HG03095 (cell line): ENCODE measurements around the gene TDRD7.

Source experiments
- ATAC-seq: cut with Tn5 transposase; IDR thresholded peaks from one replicate; pipeline ENCODE4 v1.9.1; 2021; ENCODE audit warnings: moderate library complexity; ENCODE audit not compliant: unreplicated experiment

TDRD7 gene, protein sequence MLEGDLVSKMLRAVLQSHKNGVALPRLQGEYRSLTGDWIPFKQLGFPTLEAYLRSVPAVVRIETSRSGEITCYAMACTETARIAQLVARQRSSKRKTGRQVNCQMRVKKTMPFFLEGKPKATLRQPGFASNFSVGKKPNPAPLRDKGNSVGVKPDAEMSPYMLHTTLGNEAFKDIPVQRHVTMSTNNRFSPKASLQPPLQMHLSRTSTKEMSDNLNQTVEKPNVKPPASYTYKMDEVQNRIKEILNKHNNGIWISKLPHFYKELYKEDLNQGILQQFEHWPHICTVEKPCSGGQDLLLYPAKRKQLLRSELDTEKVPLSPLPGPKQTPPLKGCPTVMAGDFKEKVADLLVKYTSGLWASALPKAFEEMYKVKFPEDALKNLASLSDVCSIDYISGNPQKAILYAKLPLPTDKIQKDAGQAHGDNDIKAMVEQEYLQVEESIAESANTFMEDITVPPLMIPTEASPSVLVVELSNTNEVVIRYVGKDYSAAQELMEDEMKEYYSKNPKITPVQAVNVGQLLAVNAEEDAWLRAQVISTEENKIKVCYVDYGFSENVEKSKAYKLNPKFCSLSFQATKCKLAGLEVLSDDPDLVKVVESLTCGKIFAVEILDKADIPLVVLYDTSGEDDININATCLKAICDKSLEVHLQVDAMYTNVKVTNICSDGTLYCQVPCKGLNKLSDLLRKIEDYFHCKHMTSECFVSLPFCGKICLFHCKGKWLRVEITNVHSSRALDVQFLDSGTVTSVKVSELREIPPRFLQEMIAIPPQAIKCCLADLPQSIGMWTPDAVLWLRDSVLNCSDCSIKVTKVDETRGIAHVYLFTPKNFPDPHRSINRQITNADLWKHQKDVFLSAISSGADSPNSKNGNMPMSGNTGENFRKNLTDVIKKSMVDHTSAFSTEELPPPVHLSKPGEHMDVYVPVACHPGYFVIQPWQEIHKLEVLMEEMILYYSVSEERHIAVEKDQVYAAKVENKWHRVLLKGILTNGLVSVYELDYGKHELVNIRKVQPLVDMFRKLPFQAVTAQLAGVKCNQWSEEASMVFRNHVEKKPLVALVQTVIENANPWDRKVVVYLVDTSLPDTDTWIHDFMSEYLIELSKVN

DNA sequence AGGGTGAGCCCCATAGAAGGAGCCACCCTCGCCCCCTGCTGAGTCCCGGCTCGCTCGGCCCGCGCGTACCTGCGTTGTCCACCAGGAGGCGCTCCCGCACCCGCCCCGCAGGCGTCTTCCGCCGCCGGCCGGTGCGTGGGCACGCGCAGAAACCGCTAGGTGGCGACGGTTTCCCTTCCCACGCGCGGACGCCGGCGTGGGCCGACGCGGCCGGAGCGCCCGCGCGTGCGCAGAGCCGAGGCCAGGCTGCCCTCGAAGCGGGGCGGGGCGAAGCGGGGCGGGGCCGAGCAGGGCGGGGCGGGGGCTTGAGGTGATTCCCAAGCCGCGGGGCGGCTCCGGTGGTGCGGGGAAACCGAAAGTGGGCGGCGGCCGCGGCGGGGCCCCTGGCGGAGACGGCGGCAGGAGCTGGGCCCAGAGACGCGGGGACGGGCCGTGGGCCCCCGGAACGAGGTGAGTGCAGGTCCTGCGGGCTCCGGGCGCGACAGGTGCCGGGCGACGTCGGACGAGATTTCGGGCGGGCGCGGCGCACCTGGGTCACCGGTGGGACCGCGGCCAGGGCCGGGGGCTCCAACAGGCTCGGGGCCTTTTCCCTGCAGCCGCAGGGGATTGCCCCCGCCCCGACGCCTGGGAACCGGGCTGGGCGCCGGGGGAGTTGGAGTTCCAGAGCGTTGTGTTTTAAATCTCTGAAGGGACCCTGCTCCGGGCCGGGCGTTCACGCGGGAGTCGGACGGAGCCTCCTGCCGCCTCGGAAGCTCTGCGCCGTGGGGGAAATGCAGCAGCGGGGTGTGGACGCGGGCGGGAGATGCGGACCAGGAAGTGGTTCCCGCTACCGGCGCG lies at the start of gene TDRD7:
Gene TDRD7 (plus strand): TSS at position 308 of the 837 bp plus-strand sequence. CDS start 16,370 bp downstream, outside the sequence.
- peak; percentile 64 for ATAC-seq

DNA sequence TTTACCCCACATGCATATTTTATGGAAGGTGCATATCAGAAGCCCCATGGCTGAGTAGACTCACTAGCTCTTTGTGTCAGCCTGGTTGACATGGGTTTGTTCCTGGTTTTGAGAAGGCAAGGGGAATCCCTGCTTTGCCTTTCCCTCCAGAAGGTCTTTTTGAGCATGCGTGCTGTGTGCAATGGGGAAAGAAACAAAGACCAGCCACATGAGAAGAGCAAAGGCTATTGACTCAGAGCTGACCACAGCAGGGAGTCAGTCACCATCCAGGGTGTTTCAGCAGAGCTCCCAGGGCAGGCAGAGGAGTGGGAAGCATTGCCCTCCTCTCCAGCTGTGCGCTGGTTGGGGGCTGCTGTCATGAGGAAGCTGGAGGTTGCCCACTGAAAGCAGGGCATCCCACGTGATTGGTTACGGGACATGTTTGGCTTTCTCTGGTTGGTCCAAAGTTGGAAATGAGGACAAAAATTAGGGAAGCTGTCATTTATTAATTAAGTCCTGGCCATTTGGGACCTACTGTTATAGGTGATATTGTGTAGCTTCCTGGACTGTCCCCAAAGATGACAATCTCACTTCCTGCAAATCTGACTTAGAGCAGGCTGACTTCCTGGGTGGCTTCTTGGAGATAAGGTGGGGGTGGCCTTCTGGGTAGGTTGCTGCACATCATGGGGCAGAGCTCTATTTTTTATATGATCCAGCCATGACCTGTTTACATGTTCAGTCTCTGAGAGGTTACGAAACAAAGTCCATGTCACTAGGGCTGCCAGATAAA lies 48.9 kb upstream of the TDRD7 start:
- ATAC-seq, result no peak

DNA sequence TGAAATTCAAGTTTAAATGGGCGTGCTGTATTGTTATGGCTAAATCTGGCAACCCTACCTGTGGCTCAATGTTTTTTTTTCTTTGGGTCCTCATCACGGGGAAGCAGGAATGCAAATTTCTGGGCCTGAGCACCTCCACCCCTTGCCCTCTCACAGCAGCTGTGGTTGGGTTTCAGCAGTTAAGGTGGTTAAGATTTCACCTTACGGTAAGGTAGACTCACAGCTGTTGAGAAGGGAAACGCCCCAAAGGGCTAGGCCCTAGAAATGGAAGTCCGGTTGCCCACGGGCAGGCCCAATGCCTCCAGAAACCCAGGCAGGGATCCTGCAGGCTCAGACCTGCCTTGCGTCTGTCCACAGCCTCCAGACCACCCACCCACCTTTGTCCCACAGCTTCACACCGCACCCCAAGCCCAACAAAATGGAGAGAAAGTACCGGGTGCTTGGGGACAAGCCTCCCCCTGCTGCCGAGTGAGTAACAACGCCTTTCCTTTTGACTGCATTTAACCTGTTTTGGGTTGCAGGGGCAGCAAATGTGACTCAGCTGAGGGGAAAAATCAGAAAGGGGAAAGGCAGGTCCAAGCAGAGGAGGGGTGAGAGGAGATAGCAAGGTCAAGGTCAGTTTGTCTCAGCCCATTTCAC lies 48.1 kb upstream of the TDRD7 start:
- ATAC-seq, result no peak

- ATAC-seq, result no peak
Observed at GRCh38 chr9:97364769-97365490, 47.0 kb upstream of the TDRD7 start.

- no peak for ATAC-seq
Observed at GRCh38 chr9:97365634-97366033, 46.3 kb upstream of the TDRD7 start.

GRCh38 chr9:97366476-97366875 lies 45.4 kb upstream of the TDRD7 start:
- no peak for ATAC-seq

- ATAC-seq, result peak; percentile 53
Observed at GRCh38 chr9:97366889-97367288, 45.0 kb upstream of the TDRD7 start.

- ATAC-seq, result no peak
Observed at GRCh38 chr9:97367729-97368128, 44.2 kb upstream of the TDRD7 start.

- no peak for ATAC-seq
Observed at GRCh38 chr9:97368964-97369363, 42.9 kb upstream of the TDRD7 start.

DNA sequence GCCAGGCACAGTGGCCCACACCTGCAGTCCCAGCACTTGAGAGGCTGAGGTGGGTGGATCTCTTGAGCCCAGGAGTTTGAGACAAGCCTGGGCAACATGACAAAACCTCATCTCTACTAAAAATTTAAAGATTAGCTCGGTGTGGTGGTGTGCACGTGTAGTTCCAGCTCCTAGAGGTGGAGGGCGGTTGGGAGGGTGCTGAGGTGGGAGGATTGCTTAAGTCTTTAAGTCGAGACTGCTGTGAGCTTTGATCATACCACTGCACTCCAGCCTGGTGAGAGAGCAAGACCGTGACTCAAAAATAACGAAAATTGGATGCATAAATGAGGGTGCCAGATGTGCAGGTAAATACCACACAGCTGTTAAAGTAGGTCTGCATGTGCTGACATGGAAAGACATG lies 39.3 kb upstream of the TDRD7 start:
- ATAC-seq, result no peak

GRCh38 chr9:97373331-97373730 lies 38.6 kb upstream of the TDRD7 start:
- no peak for ATAC-seq

DNA sequence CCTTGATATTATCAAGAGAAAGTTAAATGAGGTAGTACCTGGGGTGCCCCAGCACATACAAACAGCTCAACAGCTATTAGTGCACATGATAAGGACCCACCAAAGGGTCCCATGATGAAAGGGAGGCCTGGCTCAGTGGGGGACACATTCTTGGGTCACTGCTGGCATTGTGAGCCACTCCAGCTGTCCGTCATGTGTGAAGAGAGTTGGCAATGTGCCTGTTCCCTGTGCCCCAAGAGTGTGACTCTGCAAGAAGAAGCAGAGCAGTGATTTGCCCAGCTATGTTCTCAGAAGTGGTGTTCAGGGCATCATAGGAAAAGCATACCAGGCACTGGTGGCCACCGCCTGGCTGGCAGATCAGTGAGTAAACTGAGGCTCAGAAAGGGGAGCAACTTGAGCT lies 37.1 kb upstream of the TDRD7 start:
- no peak for ATAC-seq

DNA sequence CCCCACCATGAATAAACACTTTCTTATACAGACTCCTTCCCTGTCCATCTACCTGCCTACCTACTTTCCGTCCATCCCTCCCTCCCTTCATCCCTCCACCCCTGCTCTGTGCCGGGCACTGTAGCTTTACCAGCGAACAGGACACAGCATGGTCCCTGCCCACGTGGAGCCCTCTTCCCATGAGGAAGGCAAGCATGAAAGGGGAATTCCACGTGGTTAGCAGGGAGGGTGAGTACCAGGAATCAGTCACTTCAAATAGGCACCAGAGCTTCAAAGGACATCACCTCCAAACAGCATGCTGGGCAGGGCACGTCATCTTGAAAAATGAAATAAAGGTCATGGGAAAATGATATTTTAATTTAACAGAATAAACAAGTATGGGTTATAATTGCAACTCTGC lies 35.0 kb upstream of the TDRD7 start:
- ATAC-seq, result no peak

GRCh38 chr9:97382099-97382718 lies 29.7 kb upstream of the TDRD7 start:
- ATAC-seq, result no peak

GRCh38 chr9:97384406-97385262 lies 27.3 kb upstream of the TDRD7 start:
- ATAC-seq, result no peak

DNA sequence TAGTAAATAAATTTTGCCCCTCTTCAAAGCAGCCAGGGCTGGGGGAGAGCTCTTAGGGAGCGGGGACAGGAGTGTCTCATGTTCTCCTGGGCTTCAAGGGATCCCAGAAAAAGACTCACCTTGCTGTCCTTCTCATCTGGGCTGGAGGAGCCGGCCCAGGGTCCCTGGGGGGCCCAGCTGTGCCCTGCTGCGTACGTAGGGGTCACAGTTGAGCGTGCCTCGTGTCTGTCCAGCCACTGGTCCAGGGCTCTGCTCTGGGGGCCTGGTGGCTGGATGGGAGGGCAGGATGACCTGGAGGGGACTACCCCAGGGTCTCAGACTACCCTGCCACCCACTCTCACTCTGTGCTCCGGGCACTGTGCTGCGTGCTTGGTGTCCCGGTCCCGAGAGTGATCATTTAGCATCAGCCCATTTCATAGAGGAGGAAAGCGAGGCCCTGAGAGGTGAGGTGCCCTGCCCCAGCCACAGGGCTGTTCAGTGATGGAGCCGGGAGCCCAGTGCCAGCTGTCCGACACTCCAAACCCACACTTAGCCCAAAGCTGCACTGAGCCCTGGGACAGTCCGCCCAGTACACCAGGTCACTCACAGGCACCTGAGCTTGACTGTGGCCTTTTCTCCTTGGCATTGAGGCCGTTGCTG lies 26.2 kb upstream of the TDRD7 start:
- no peak for ATAC-seq

DNA sequence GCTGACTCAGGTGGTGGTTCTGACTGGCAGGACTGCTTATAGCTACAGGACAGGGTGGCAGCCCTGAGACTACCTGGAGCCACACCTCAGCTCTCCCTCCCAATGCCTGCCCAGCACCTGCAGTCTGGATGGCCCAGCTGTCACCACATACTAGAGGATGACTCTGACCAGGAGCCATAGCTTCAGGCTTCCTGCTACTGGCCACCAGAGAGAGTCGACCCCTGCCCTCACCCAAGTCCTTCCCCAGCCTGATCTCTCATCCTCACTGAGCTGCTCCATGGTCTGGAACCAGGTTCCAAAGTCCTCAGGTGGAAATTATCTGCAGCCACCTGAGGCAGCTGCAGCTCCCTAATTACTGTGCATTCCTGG lies 25.6 kb upstream of the TDRD7 start:
- no peak for ATAC-seq
